RWPE2 (cell line): ENCODE results near the gene CTDP1.

Experiments
- ATAC-seq: fragments of 200-7000 bp; cut with Tn5 transposase; 3 replicates; pipeline ENCODE4 v1.9.1; 2021; ENCODE audit warnings: low read depth
- DNase-seq: peaks from one replicate; pipeline ENCODE4 v3.0.0-alpha.2; 2020; ENCODE audit warnings: low spot score
- H3K27ac ChIP-seq: fragments of 450-650 bp; 2 replicates; pipeline ENCODE4 v1.5.1; 2017; ENCODE audit warnings: mild to moderate bottlenecking; ENCODE audit not compliant: poor library complexity, severe bottlenecking
- H3K27me3 ChIP-seq: fragments of 250-450 bp; sonication (Bioruptor Pico); 2 replicates; pipeline ENCODE4 v1.5.1; 2021; ENCODE audit warnings: mild to moderate bottlenecking, moderate library complexity; ENCODE audit not compliant: insufficient read depth, poor library complexity, severe bottlenecking
- H3K36me3 ChIP-seq: fragments of 250-450 bp; sonication (Bioruptor Pico); 2 replicates; pipeline ENCODE4 v1.5.1; 2020; ENCODE audit warnings: low read depth, mild to moderate bottlenecking, moderate library complexity
- H3K4me1 ChIP-seq: fragments of 250-450 bp; sonication (Bioruptor Pico); 2 replicates; pipeline ENCODE4 v1.5.1; 2021; ENCODE audit warnings: mild to moderate bottlenecking, moderate library complexity; ENCODE audit not compliant: insufficient read depth, poor library complexity, severe bottlenecking
- H3K4me3 ChIP-seq: fragments of 250-450 bp; sonication (Bioruptor Pico); 2 replicates; pipeline ENCODE4 v1.5.1; 2021; ENCODE audit warnings: mild to moderate bottlenecking, moderate library complexity; ENCODE audit not compliant: severe bottlenecking
- H3K9me3 ChIP-seq: fragments of 250-450 bp; sonication (Bioruptor Pico); 2 replicates; pipeline ENCODE4 v1.5.1; 2021; ENCODE audit warnings: mild to moderate bottlenecking, moderate library complexity; ENCODE audit not compliant: severe bottlenecking
- CTCF ChIP-seq: fragments of 450-650 bp; IDR thresholded peaks from one replicate; pipeline ENCODE4 v1.5.1; 2017; ENCODE audit warnings: mild to moderate bottlenecking, moderate library complexity; ENCODE audit not compliant: poor library complexity, severe bottlenecking

Gene CTDP1

GRCh38 chr18:79712206-79712857 lies 32.7 kb downstream of the CTDP1 start:
- no peak for TF ChIP-seq CTCF
- no peak for ATAC-seq
- peaks cover 31% of the 10 kb centered on the region for H3K36me3 ChIP-seq
- H3K4me3 ChIP-seq, result no peak overlapping the region
- no peaks in the 10 kb centered on the region for H3K27me3 ChIP-seq
- no peaks in the 10 kb centered on the region for H3K9me3 ChIP-seq
- H3K27ac ChIP-seq, result no peak overlapping the region
- no peak for DNase-seq
- no peaks in the 10 kb centered on the region for H3K4me1 ChIP-seq

- H3K27me3 ChIP-seq, result no peaks in the 10 kb centered on the region
- ATAC-seq (no peak), DNase-seq (no peak)
- no peaks in the 10 kb centered on the region for H3K9me3 ChIP-seq
- H3K4me3 ChIP-seq, result no peak overlapping the region
- peaks cover 25% of the 10 kb centered on the region for H3K36me3 ChIP-seq
- H3K27ac ChIP-seq, result no peak overlapping the region
- no peaks in the 10 kb centered on the region for H3K4me1 ChIP-seq
- TF ChIP-seq CTCF, result no peak
Measured at GRCh38 chr18:79713341-79713740, 33.7 kb downstream of the CTDP1 start.

DNA sequence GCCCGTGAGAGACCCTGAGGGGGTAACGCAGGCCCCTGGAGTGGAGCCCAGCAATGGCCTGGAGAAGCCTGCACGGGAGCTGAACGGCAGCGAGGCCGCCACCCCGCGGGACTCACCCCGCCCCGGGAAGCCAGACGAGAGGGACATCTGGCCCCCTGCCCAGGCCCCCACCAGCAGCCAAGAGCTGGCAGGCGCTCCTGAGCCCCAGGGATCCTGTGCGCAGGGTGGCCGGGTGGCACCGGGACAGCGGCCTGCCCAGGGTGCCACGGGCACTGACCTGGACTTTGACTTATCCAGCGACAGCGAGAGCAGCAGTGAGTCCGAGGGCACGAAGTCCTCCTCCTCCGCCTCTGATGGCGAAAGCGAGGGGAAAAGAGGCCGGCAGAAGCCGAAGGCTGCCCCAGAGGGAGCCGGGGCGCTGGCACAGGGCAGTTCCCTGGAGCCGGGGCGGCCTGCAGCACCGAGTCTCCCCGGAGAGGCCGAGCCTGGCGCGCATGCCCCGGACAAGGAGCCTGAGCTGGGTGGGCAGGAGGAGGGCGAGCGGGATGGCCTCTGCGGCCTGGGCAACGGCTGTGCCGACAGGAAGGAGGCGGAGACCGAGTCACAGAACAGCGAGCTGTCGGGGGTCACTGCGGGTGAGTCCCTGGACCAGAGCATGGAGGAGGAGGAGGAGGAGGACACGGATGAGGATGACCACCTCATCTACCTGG lies 35.1 kb downstream of the CTDP1 start:
- no peaks in the 10 kb centered on the region for H3K4me1 ChIP-seq
- H3K9me3 ChIP-seq, result no peaks in the 10 kb centered on the region
- H3K27me3 ChIP-seq, result no peaks in the 10 kb centered on the region
- peaks cover 23% of the 10 kb centered on the region for H3K36me3 ChIP-seq
- H3K4me3 ChIP-seq, result no peak overlapping the region
- ATAC-seq, result no peak
- DNase-seq, result no peak
- TF ChIP-seq CTCF, result no peak
- no peak overlapping the region for H3K27ac ChIP-seq

GRCh38 chr18:79715280-79715679 lies 35.7 kb downstream of the CTDP1 start:
- H3K4me1 ChIP-seq, result no peaks in the 10 kb centered on the region
- DNase-seq (no peak), ATAC-seq (no peak)
- peaks cover 17% of the 10 kb centered on the region for H3K36me3 ChIP-seq
- no peak overlapping the region for H3K27ac ChIP-seq
- TF ChIP-seq CTCF, result no peak
- H3K27me3 ChIP-seq, result no peaks in the 10 kb centered on the region
- H3K4me3 ChIP-seq, result no peak overlapping the region
- no peaks in the 10 kb centered on the region for H3K9me3 ChIP-seq

DNA sequence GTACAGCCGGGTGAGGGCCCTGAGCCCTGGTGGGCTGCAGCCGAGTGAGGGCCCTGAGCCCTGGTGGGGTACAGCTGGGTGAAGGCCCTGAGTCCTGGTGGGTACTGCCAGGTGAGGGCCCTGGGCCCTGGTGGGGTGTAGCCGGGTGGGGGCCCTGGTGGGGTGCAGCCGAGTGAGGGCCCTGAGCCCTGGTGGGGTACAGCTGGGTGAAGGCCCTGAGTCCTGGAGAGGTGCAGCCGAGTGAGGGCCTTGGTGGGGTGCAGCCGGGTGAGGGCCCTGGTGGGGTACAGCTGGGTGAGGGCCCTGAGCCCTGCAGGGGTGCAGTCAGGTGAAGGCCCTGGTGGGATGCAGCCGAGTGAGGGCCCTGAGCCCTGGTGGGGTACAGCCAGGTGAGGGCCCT lies 37.5 kb downstream of the CTDP1 start:
- no peak for DNase-seq
- Histone ChIP-seq H3K4me1 (no peaks in the 10 kb centered on the region), H3K9me3 (no peaks in the 10 kb centered on the region), H3K36me3 (peaks cover 17% of the 10 kb centered on the region), H3K27me3 (no peaks in the 10 kb centered on the region), H3K27ac (no peak overlapping the region), H3K4me3 (no peak overlapping the region)
- ATAC-seq, result 0 out of 3 replicates have a peak, but pooled peaks have one; percentile 12
- TF ChIP-seq CTCF, result no peak
